GM21447 (cell line): ENCODE results near the gene RAD50.
A peak's percentile ranks its signal among the peaks of the same experiment; 100 is the strongest.
"Not testable (repeated sequence)": the region's sequence is repeated elsewhere in the genome, so short reads cannot be mapped to it uniquely, and the experiment has no call there.

ENCODE experiments used
- ATAC-seq: cut with Tn5 transposase; IDR thresholded peaks from one replicate; pipeline ENCODE4 v1.9.1; 2021; ENCODE audit not compliant: unreplicated experiment

RAD50 gene

GRCh38 chr5:132556763-132557477 lies at the start of gene RAD50:
RAD50 (plus strand) TSS chr5:132556977; CDS start chr5:132557325, 348 bp downstream.
- ATAC-seq: peak; percentile 92

GRCh38 chr5:132510076-132510475 lies 46.7 kb upstream of the RAD50 start:
- no peak for ATAC-seq

DNA sequence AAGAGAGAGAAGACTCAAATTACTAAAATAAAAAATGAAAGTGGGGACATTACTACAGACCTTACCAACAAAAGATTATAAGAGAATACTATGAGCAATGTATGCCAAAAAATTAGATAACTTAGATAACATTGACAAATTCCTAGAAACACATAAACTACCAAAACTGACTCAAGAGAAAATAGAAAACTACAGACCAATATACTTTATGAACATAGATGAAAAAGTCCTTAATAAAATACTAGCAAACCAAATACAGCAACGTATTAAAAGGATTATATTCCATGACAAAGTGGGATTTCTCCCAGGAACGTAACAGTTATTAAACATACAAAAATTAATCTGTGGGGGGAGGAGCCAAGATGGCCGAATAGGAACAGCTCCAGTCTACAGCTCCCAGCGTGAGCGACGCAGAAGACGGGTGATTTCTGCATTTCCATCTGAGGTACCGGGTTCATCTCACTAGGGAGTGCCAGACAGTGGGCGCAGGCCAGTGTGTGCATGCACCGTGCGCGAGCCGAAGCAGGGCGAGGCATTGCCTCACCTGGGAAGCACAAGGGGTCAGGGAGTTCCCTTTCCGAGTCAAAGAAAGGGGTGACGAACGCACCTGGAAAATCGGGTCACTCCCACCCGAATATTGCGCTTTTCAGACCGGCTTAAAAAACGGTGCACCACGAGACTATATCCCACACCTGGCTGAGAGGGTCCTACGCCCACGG lies 43.0 kb upstream of the RAD50 start:
- ATAC-seq: not testable (repeated sequence)

GRCh38 chr5:132522067-132522466 lies 34.7 kb upstream of the RAD50 start:
- not testable (repeated sequence) for ATAC-seq

GRCh38 chr5:132524877-132525276 lies 31.9 kb upstream of the RAD50 start:
- not testable (repeated sequence) for ATAC-seq

GRCh38 chr5:132525299-132525724 lies 31.5 kb upstream of the RAD50 start:
- ATAC-seq: peak; percentile 76

GRCh38 chr5:132526290-132526973 lies 30.3 kb upstream of the RAD50 start:
- ATAC-seq: peak; percentile 45

DNA sequence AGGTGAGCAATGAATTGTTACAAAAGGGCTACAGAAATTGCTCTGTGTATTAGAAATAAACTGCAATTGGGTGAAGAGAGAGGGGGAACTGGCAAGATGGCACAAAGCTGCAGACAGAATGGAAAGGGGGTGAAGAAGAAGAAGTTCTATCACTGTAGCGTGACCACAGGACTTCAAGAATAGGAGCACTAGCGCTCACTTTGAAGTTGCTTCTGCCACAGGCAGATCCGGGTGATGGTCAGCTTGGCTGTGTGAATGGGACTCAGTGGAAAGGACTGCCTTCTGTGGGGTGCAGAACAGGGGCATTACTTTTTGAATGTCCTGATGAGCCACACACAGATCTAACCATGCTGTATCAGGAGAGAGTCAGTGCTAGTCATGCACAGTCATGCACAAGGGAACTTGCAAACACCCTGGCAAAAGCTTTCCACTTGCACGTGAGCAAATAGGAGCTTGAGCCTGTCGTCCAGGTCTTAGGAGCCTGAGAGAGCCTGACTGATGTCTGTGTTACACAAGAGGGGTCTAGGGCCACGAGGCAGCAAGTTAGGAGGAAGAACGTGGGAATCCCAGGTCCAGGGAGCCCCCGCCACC lies 29.7 kb upstream of the RAD50 start:
- no peak for ATAC-seq

- no peak for ATAC-seq
Observed at GRCh38 chr5:132528021-132528420, 28.8 kb upstream of the RAD50 start.

- no peak for ATAC-seq
Observed at GRCh38 chr5:132528866-132529634, 27.7 kb upstream of the RAD50 start.

DNA sequence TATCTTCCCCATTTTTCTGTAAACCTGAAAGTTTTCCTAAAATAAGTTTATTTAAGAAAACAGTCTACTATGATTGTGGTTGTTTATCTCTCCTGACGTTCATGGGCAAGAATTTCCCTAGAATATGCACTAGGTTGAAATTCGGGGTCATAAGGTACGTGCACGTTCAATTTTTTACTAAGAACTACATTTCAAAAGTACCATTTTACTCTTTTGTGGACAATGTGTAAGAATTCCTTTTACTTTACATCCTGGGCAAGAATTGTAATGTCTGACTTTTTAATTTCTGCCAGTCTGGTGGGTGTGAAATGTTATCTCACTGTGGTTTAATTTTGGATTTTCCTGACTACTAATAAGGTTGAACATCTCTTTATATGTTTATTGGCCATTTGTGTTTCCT lies 25.8 kb upstream of the RAD50 start:
- ATAC-seq: no peak

DNA sequence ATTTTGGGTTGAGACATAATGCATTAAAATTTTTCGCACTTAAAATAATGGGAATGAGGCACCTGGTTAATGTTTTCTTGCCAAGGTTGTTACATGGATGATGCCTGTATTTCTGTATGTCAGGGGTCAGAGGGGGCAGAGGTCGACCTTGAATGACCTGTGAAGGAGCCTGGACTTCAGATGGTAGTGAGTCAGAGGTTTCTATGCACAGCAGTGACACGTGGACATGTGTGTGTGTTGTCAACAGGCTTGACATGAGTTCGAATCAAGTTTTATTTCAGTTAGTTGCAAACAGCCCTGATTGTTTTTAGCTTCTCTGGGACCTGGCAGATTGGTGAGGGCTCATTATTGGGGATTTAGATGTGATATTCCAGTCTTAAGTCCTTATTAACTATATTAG lies 17.1 kb upstream of the RAD50 start:
- no peak for ATAC-seq

DNA sequence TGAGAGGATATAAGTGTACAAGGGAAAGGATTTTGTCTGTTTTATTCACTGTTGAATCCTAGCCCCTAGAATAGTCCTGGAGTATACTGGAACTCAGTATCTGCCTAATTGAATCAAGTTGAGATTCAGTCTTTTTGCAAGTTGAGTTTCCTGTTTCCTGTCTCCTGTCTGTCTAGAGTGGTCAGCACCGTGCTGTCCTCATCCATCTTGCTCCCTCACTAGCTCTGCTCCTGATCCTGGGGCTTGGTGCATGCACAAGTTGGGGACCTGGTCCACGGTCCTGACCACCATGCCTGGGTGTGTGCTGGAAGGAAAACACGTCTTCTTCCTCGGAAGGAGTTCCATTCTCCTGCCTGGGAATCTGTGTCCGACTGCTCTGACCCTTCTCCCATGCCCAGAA lies 16.6 kb upstream of the RAD50 start:
- no peak for ATAC-seq

DNA sequence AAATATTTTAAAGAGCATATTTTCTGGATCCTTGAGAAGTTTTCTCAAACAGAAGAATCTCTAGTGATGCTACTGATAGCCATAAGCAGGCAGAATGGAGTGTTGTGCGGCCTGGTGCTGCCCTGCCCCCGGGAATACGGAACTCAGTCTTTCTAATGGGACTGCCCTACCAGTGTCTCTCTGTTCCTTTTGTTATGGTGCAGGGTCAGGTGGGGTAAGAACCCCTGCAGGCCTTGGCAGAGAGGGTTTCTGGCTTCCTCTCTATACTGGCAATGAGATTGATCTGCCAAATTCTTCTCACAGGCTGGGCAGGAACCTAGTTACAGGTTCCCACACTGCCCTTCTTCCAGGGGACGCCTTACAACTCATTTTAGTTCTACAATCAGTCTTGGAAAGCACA lies 16.0 kb upstream of the RAD50 start:
- ATAC-seq: no peak

GRCh38 chr5:132543472-132544201 lies 13.1 kb upstream of the RAD50 start, which contains the start of gene IL5:
IL5 (minus strand) TSS chr5:132543522; CDS start chr5:132543478, 44 bp downstream.
- no peak for ATAC-seq

DNA sequence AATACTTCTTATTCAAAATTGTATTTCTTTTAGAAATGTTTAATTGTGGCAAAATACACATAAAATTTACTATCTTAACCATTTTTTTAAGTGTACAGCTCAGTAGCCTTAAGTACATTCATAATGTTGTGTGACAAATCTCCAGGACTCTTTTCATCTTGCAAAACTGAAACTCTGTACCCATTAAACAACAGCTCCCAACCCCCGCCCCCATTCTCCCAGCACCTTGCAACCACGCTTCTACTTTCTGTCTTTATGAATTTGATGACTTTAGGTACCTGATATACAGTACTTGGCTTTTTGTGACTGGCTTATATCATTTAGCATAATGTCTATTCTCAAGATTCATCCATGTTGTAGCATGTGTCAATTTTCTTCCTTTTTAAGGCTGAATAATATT lies 10.7 kb upstream of the RAD50 start:
- ATAC-seq: no peak

- ATAC-seq: no peak
Observed at GRCh38 chr5:132547269-132547668, 9.5 kb upstream of the RAD50 start.

GRCh38 chr5:132548834-132549233 lies 7.9 kb upstream of the RAD50 start:
- not testable (repeated sequence) for ATAC-seq

- no peak for ATAC-seq
Observed at GRCh38 chr5:132549576-132549975, 7.2 kb upstream of the RAD50 start.
